ENCODE data around the gene SDK2.
"Not testable (repeated sequence)": the region's sequence is repeated elsewhere in the genome, so short reads cannot be mapped to it uniquely, and the experiment has no call there.

SDK2 gene

GRCh38 chr17:73471924-73472323 is 172.3 kb downstream of the SDK2 start:
- no peak for DNase-seq

DNA sequence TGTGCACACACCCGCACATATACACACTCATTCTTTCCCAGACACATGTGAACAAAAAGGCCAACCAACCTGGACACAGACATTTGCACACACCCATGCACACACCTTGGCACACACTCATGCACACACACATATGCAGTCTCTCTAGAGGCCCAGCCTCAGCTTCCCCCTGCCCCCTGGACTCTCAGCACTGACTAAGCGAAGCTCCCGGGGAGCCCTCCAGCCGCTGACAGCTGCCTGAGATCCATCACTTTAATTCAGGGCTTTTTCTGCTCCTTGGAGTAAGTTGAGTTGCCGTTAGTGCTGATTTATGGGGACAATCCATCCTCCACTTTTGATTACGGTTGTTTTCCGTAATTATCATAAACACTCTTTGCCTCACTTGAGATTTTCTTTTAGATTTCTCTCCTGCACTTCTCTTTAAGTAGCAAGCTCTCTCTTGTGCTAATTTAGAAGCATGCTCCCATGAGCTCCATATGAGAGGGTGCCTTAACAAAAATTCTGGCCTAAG is 173.9 kb downstream of the SDK2 start:
- DNase-seq: no peak

DNA sequence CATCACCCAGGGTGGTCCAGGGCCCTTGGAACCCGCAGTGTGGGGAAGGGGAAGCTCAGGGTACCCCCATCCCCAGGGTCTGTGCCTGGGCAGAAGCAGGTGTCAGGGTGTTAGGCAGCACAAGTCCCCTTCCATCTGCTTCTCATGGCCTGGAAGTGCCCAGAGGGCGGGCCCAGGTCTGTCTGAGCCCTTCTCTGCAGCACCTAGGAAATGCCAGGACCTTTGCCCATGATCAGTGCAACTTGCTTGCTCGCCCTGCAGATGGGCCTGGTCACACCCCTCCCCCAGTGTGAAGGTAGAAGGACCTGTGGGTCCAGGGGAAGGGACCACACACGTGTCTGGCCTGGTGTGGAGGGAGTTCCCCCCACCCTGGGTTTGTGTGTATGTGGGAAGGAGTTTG is 174.9 kb downstream of the SDK2 start:
- no peak for DNase-seq

GRCh38 chr17:73468221-73468620 is 176.0 kb downstream of the SDK2 start:
- no peak for DNase-seq

DNA sequence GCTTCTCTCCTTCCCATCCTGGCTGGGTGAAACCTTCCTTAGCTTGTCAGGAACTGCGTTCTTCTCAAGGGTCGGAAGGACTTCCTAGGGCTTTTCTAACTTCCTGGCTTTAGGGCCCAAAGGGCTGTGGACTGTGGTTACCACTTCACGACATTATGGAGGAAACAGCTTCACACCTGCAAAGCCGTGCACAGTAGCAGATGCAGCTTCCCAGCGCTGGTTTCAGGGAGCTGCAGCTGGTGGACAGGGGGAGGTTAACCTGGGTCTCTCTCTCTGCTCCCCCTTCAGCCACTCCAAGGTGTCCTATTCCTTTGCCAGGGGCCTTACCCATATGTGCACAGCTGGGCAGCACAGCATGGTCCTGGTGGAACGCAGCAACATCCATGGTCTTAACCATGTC is 176.6 kb downstream of the SDK2 start:
- no peak for DNase-seq

DNA sequence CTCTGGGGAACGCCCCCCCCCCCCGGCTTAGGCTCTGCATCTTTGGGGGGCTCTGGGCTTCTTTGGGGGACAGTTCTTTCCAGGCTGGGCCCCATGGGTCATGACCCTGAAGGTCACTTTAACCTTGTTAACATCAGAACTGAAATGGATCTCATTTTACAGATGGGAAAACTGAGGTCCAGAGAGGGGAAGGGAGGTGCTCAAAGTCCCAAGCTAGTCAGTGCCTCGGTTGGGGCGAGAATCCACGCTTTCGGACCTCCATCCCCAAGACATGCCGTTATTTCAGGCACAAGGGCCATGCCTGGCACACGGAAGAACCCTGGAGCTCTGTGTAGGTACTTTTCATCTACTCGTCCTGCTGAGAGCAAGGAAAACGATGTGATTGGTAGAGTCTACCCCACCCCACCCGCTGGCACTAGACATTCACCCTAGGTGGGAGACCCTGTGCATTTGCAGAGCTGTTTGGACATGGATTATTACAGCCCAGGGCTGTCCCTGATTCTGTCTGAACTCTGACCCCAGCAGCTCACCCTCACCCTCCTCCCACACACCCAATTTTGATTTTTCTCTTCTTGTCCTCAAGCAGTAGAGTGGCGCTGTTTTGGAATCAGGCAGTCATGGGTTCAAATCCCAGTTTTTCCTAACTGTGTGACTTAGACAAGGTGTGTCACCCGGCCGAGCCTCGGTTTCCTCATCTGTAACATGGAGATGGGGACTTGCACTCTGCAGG is 177.4 kb downstream of the SDK2 start:
- DNase-seq: no peak

- no peak for DNase-seq
These were observed 178.4 kb downstream of the SDK2 start for GRCh38 chr17:73465953-73466230.

- DNase-seq: no peak
These were observed 178.9 kb downstream of the SDK2 start for GRCh38 chr17:73465130-73465952.

DNA sequence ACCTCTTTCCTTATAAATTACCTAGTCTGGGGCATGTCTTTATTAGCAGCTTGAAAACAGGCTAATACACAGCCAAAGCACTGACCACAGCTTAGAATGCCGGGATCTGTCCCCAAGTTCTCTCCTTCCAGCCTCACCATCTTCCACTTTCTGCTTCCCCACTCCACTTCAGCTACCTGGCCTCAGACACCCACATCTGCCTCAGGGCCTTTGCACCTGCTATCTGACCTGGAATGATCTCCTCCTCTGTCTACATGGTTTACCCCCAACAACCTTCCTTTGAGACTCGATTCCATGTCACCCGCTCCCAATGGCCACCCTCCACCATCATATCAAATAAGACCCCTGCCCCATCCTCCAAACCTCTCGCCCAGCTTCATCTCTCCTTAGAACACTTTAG is 179.8 kb downstream of the SDK2 start:
- no peak for DNase-seq

- DNase-seq: no peak
These were observed 180.4 kb downstream of the SDK2 start for GRCh38 chr17:73463821-73464220.

- DNase-seq: peak; percentile 59
These were observed 181.4 kb downstream of the SDK2 start for GRCh38 chr17:73462823-73463222.

DNA sequence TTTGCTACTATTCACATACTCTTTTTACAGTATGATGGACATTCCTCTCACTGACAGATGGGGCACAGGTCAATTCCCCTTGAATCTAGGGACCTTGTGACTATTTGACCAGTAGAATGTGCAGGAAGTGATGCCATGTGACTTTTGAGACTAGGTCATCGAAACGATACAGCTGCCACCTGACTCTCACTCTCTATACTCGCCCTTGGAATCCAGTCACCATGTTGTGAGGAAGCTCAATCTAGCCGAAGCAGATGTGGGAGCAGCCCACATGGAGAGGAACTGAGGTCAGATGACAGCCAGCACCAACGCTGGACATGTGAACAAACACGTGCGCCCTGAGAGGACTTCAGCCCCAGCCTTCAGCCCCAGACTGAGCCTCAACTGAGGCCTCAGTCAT is 184.3 kb downstream of the SDK2 start:
- no peak for DNase-seq

GRCh38 chr17:73455767-73456166 is 188.5 kb downstream of the SDK2 start:
- DNase-seq: no peak

- DNase-seq: no peak
These were observed 189.1 kb downstream of the SDK2 start for GRCh38 chr17:73455050-73455687.

- not testable (repeated sequence) for DNase-seq
These were observed 190.8 kb downstream of the SDK2 start for GRCh38 chr17:73453494-73453893.

DNA sequence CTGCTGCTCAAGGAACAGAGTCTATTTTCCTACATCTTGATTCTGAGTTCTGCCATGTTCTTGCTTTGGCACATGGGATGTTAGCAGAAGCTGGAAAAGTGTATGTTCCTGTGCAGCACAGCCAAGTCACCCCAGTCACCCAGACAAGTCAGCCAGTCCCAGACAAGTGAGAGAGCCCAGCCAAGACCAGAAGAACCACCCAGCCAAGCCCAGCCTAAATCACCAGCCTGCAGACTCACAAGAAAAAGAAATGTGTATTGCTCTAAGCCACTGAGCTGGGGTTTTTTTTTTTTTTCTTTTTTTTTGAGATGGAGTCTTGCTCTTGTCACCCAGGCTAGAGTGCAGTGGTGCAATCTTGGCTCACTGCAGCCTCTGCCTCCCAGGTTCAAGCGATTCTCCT is 191.2 kb downstream of the SDK2 start:
- no peak for DNase-seq

DNA sequence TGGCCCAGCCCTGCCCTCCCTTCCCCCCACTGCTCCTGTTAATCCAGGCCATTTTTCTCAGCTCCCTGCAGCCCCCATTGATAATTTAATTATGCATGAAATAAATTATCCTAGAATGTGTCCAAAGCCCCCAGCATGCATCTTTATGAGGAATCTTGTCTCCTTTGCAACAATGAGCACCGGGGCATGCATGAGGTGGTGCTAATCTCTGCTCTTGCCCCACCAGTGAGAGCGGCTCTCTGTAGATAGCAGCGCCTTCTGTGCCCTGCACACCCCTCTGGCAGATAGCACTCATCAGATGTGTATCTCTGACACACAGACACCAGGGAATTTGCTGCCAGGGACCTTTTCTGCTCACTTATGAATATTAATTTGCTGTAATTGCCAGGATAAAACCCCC is 192.2 kb downstream of the SDK2 start:
- DNase-seq: no peak

GRCh38 chr17:73447319-73447718 is 196.9 kb downstream of the SDK2 start:
- DNase-seq: no peak

DNA sequence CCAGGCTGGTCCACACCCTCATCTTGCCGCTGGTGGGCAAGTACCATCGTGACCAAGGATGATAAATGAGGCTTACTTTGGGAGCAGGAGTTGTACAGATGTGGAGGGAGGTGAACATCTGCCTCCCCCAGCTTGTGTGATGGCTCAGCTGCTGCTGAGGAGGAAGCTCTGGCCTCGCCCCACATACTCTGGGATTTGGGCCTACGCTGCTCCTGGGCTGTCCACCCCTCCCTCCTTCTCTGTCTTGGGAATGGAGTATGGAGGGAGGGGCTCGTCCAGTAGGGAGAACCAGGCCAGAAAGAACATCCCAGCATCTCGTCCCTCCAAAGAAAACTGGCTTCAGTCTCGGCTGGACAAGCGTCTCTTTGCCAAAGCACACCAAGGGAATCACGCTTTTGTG is 197.6 kb downstream of the SDK2 start:
- no peak for DNase-seq

DNA sequence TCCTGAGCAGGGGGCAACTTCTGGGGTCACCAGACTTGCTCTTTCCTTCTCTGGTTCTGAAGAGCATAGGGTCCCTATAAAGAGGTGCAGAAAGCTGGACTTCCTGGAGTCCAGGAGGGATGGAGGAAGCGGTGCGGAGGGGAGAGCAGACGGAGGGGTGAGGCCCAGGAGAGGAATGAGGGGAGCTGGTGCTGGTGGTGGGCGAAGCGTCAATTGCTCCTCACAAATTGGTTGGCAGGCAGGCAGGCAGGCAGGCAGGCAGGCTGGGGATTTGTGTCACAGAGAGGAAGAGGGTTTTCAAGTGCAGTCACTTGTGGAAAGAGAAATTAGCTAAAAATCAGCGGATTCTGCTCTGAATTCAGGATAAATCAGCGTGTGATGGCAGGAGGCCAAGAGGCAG is 198.8 kb downstream of the SDK2 start:
- DNase-seq: no peak

- no peak for DNase-seq
These were observed 200.2 kb downstream of the SDK2 start for GRCh38 chr17:73444021-73444420.

GRCh38 chr17:73439597-73439996 is 204.6 kb downstream of the SDK2 start:
- DNase-seq: no peak

GRCh38 chr17:73437826-73438225 is 206.4 kb downstream of the SDK2 start:
- DNase-seq: no peak

GRCh38 chr17:73436954-73437353 is 207.3 kb downstream of the SDK2 start:
- DNase-seq: no peak
